GM12801 (cell line): Measurements from ENCODE around the gene ARHGAP22.

Source experiments
- TF ChIP-seq, protein P1 (sequence below): IDR thresholded peaks from one replicate; pipeline ENCODE4 v1.5.1; 2011; ENCODE audit warnings: control low read depth; ENCODE audit not compliant: insufficient read length; ENCODE audit errors: extremely low read depth

The ARHGAP22 gene

DNA sequence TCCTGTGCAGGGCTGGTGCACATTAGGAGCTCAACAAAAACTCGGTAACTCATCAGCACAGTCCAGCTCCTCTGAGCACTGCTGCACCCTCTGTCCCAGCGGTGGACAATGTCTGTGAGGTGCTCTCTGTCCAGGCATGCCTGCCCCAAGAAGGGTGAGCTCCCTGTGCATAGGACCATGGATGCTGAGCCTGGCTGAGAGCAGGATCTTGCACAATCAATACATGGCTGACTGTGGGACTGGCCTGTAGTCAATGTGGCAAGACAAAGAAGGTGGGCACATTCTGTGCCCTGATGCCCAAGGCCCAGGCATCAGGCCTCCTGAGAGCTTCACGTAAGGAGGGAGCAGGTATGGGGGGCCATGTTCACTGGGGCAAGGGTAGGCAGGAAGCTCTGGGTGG lies 17.1 kb downstream of the ARHGAP22 start:
- TF ChIP-seq, protein P1, sequence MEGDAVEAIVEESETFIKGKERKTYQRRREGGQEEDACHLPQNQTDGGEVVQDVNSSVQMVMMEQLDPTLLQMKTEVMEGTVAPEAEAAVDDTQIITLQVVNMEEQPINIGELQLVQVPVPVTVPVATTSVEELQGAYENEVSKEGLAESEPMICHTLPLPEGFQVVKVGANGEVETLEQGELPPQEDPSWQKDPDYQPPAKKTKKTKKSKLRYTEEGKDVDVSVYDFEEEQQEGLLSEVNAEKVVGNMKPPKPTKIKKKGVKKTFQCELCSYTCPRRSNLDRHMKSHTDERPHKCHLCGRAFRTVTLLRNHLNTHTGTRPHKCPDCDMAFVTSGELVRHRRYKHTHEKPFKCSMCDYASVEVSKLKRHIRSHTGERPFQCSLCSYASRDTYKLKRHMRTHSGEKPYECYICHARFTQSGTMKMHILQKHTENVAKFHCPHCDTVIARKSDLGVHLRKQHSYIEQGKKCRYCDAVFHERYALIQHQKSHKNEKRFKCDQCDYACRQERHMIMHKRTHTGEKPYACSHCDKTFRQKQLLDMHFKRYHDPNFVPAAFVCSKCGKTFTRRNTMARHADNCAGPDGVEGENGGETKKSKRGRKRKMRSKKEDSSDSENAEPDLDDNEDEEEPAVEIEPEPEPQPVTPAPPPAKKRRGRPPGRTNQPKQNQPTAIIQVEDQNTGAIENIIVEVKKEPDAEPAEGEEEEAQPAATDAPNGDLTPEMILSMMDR = no peak

DNA sequence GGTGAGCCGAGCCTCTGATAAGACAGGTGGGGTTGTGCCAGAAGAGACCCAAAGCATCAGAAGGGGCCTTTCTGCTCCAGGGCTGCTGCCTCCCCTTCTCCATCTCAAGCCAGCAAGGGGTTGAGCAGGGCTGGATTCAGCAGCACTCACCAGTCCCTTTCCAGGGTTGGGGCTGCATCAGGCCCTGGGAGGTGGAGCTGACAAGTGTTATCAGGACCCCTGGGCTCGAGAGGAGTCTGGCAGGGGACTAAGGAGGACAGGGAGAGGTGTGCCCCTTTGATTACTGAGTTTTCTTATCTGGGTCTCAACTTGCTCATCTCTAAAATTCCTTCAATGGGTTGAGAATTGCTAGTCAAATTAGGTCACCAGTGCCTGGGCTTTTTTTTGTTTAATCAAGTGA lies 17.8 kb downstream of the ARHGAP22 start:
- TF ChIP-seq, protein P1 = no peak

DNA sequence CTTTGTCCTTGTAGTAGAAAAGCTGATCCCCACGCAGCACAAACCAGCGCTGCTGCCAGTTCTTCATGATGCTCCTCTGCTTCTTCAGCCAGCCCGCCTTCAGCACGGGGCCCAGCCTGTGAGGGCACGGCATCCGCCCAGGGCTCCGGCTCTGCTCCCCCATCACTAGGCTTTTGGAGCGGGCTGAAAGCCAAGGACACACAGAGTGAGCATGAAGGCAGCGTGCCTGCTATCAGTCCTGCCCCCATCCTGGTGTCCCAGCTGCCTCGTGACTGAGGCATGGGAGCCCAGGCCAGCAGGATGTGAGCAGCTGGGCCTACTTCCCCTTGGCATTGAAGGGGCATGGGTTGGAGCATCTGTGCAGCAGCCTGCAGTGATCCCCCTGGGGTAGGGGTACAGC lies 21.9 kb downstream of the ARHGAP22 start:
- TF ChIP-seq, protein P1 = no peak

DNA sequence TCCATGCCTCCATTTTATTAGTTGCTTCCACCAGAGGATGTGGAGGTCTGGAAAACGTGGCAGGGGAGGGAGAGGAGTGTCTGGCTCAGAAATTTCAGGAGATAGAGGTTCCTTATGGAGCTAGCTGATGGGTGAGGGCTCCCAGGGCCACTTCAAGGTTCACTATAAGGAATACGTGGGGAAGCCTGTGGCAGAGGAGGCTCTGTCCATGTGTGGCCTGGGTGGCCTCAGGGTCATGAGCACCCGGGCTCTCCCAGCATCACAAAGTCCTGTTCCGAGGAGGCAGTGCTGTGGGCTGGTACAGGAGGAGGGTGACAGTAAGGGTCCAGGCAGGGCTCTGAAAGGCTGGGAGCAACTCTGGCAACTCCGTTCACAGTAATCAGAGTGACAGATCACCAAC lies 24.6 kb downstream of the ARHGAP22 start:
- TF ChIP-seq, protein P1 = no peak

DNA sequence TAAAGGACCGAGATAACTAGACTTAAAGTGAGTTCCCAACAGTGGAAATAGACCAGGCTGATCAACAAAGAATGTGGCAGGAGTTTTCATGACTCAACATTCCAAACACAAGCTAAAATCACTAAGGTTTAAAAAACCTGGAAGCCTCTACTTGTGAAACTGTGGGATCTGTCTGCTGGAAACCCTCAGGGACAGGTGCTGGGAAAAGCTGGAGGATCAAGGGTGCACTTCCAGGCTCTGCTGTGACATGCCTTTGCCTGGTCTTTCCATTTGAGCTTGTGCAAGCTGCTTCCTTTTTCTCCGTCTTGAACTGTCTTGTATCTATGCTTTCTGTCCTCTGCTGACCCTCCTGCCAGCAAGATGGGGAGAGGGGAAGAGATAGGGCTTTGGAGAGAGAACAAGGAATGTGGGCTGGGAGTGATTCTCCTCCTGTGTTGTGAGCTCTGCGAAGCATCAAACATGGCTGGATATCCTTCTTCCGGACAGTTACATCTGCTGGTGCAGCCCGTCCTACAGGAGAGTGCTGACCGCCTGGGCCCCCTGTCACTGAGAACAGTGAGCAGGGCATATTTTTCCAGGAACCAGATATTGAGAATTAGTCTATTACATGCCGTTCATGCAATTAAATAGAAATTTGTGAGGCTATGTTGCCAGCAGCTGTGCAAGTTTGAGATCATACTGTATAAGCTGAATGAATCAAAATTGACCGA lies 25.5 kb downstream of the ARHGAP22 start:
- TF ChIP-seq, protein P1 = no peak

DNA sequence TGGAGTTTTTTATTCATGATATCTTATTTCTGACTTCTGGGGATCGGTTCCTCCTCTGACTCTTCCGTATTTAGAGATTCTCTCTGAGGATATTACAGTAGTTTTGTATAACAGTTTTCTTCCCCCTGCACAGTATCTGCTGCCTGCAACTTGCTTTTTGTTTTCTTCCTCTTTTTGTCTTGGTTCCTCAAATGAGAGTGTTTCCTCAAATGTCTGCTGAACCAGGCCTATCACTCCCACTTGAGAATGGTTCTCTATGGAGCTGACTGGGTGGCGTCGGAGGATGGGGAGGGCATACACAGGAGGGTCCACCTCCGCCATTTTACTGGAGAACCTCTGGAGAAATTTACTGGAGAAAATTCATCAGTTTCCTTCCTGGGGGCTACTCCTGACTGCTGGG lies 27.7 kb downstream of the ARHGAP22 start:
- TF ChIP-seq, protein P1 = no peak

DNA sequence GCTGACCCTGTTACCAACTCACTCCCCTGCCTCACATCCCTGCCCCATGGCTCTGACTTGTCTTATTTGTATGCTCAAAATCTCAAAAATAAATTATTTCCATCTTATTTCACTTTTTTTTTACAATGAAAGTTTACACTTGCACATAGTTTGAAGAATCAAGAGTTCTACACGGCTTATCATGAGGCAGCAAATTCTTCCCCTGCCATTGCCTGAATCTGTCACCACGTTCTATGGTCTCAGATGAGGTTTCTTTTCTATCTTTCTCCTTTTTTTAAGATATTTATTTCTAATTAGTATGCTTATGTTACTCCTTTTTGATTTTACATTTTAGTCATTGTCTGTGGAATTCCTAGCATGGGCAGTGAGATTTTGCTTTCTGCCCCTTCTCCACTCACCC lies 28.4 kb downstream of the ARHGAP22 start:
- TF ChIP-seq, protein P1 = no peak

DNA sequence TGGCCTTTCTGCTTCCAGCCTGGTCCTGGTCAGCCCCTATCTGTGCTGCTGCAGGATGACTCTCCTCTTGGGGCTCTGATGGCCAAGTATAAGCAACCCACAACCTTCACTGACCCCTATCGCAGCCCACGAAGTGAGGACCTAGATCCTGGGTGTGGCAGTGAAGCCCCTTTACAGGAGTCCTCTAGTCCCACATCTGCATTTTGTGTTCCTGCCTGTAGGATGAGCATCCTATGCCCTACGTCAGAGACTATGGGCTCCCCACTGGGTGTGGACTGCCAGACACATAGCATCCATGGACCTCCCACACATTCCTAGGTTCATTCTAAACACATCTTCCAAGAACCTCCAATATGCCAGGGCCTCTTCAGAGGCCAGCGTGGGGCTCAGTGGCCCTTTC lies 29.0 kb downstream of the ARHGAP22 start:
- TF ChIP-seq, protein P1 = no peak
